Urinary bladder (tissue), 4 donors: ENCODE results near the gene INPP5D. TPM values are rescaled to one million over a fixed set of nuclear protein-coding genes. Genes with fewer than 3 reads are reported as not detected.

Experiments used
- DNase-seq: peaks from one replicate; pipeline ENCODE4 v3.0.0-alpha.2; 2015; ENCODE audit errors: extremely low spot score
- H3K27ac ChIP-seq: one replicate; pipeline ENCODE4 v1.5.1; 2013; ENCODE audit warnings: low read depth, mild to moderate bottlenecking, moderate library complexity
- H3K36me3 ChIP-seq: one replicate; pipeline ENCODE4 v1.6.1; 2013; ENCODE audit warnings: mild to moderate bottlenecking, moderate library complexity; ENCODE audit not compliant: insufficient read depth
- H3K4me1 ChIP-seq: one replicate; pipeline ENCODE4 v1.6.1; 2013; ENCODE audit warnings: mild to moderate bottlenecking, moderate library complexity; ENCODE audit not compliant: insufficient read depth
- H3K4me3 ChIP-seq: one replicate; pipeline ENCODE4 v1.5.1; 2013; ENCODE audit warnings: low read depth, low read length
- WGBS: extraction: QIAGEN DNeasy Blood & Tissue Kit; methylation state at CpG from one replicate; pipeline ENCODE4 v1.1.7; 2013; 5-methylcytosine and 5-hydroxymethylcytosine counted together
- polyA plus RNA-seq: library from polyadenylated mRNA; stranded (reverse); fragments of 200-250 nt; gene quantifications from one replicate; pipeline ENCODE4 v1.2.3, GENCODE V29; 2013
- total RNA-seq: library from RNA; depleted of rRNA; stranded (reverse); fragments of >200 nt; gene quantifications from one replicate; pipeline ENCODE4 v1.2.3, GENCODE V29; 2014
- donor health status: healthy with polysubstance abuse.
- donor health status: healthy.

Gene INPP5D
- total and polyA plus RNA-seq, 2 donors = 8.4 to 13.5 TPM

GRCh38 chr2:233108611-233109490 lies 48.7 kb downstream of the INPP5D start:
- 67% methylated on average over 10 of the region's 10 CpGs for whole genome bisulfite sequencing
- Histone ChIP-seq H3K4me1 (no peaks in the 10 kb centered on the region), H3K4me3 (no peak overlapping the region), H3K36me3 (no peaks in the 10 kb centered on the region), H3K27ac (no peak overlapping the region)
- DNase-seq = no peak

- Histone ChIP-seq H3K27ac (no peak overlapping the region), H3K4me1 (no peaks in the 10 kb centered on the region), H3K4me3 (no peak overlapping the region), H3K36me3 (no peaks in the 10 kb centered on the region)
- 95% methylated on average over 5 of the region's 5 CpGs for WGBS
- no peak for DNase-seq
Observed at GRCh38 chr2:233111427-233111826, 51.3 kb downstream of the INPP5D start.

- no peaks in the 10 kb centered on the region for H3K4me1 ChIP-seq
- H3K36me3 ChIP-seq = no peaks in the 10 kb centered on the region
- H3K4me3 ChIP-seq = no peak overlapping the region
- 62% methylated on average over 4 of the region's 4 CpGs for WGBS
- DNase-seq = no peak
- no peak overlapping the region for H3K27ac ChIP-seq
Observed at GRCh38 chr2:233112329-233112728, 52.2 kb downstream of the INPP5D start.

- no peak overlapping the region for H3K4me3 ChIP-seq
- no peak for DNase-seq
- no peaks in the 10 kb centered on the region for H3K36me3 ChIP-seq
- WGBS = 73% methylated on average over 6 of the region's 6 CpGs
- H3K27ac ChIP-seq = no peak overlapping the region
- no peaks in the 10 kb centered on the region for H3K4me1 ChIP-seq
Observed at GRCh38 chr2:233112776-233113452, 52.8 kb downstream of the INPP5D start.

- no peak for DNase-seq
Observed at GRCh38 chr2:233114421-233114861, 54.3 kb downstream of the INPP5D start.

GRCh38 chr2:233115121-233115520 lies 55.0 kb downstream of the INPP5D start:
- WGBS = 71% methylated on average over 7 of the region's 7 CpGs
- Histone ChIP-seq H3K27ac (no peak overlapping the region), H3K4me1 (no peaks in the 10 kb centered on the region), H3K36me3 (no peaks in the 10 kb centered on the region), H3K4me3 (no peak overlapping the region)
- DNase-seq = no peak

More at GRCh38 chr2:233114421-233114861, 54.3 kb downstream of the INPP5D start:
- 73% methylated on average over 11 of the region's 11 CpGs for WGBS
- Histone ChIP-seq H3K36me3 (no peaks in the 10 kb centered on the region), H3K27ac (no peak overlapping the region), H3K4me1 (no peaks in the 10 kb centered on the region), H3K4me3 (no peak overlapping the region)

GRCh38 chr2:233115741-233116140 lies 55.6 kb downstream of the INPP5D start:
- Histone ChIP-seq H3K27ac (no peak overlapping the region), H3K4me3 (no peak overlapping the region), H3K4me1 (no peaks in the 10 kb centered on the region), H3K36me3 (no peaks in the 10 kb centered on the region)
- DNase-seq = no peak
- WGBS = 23% methylated on average over 2 of the region's 2 CpGs

- DNase-seq = no peak
- WGBS = 82% methylated on average over 18 of the region's 18 CpGs
- Histone ChIP-seq H3K27ac (no peak overlapping the region), H3K4me1 (no peaks in the 10 kb centered on the region), H3K36me3 (no peaks in the 10 kb centered on the region), H3K4me3 (no peak overlapping the region)
Observed at GRCh38 chr2:233116946-233117345, 56.8 kb downstream of the INPP5D start.

- WGBS = 75% methylated on average over 13 of the region's 13 CpGs
- no peak for DNase-seq
Observed at GRCh38 chr2:233117351-233117750, 57.2 kb downstream of the INPP5D start.

GRCh38 chr2:233117811-233118647 lies 57.9 kb downstream of the INPP5D start:
- WGBS = 80% methylated on average over 12 of the region's 12 CpGs
- no peak overlapping the region for H3K4me3 ChIP-seq
- H3K4me1 ChIP-seq = no peaks in the 10 kb centered on the region
- no peak overlapping the region for H3K27ac ChIP-seq
- H3K36me3 ChIP-seq = no peaks in the 10 kb centered on the region
- DNase-seq = no peak

More at GRCh38 chr2:233117351-233117750, 57.2 kb downstream of the INPP5D start:
- no peak overlapping the region for H3K27ac ChIP-seq
- no peaks in the 10 kb centered on the region for H3K4me1 ChIP-seq
- H3K36me3 ChIP-seq = no peaks in the 10 kb centered on the region
- H3K4me3 ChIP-seq = no peak overlapping the region

- DNase-seq = no peak
- 83% methylated on average over 9 of the region's 9 CpGs for WGBS
- Histone ChIP-seq H3K4me1 (no peaks in the 10 kb centered on the region), H3K36me3 (no peaks in the 10 kb centered on the region), H3K4me3 (no peak overlapping the region), H3K27ac (no peak overlapping the region)
Observed at GRCh38 chr2:233118648-233119000, 58.5 kb downstream of the INPP5D start.

- Histone ChIP-seq H3K27ac (no peak overlapping the region), H3K4me3 (no peak overlapping the region), H3K36me3 (no peaks in the 10 kb centered on the region), H3K4me1 (no peaks in the 10 kb centered on the region)
- WGBS = 73% methylated on average over 8 of the region's 8 CpGs
- DNase-seq = no peak
Observed at GRCh38 chr2:233119123-233119522, 59.0 kb downstream of the INPP5D start.

GRCh38 chr2:233119806-233120205 lies 59.7 kb downstream of the INPP5D start:
- no peak for DNase-seq
- no peaks in the 10 kb centered on the region for H3K36me3 ChIP-seq
- no peaks in the 10 kb centered on the region for H3K4me1 ChIP-seq
- no peak overlapping the region for H3K4me3 ChIP-seq
- WGBS = 97% methylated on average over 7 of the region's 7 CpGs
- no peak overlapping the region for H3K27ac ChIP-seq
